Nephron progenitor cell (in vitro differentiated cells): ENCODE measurements around the gene ZP1.

Experiments
- DNase-seq: peaks from one replicate; pipeline ENCODE4 v3.0.0; 2021
- H3K27ac Mint-ChIP-seq: 2 replicates; pipeline ENCODE4 v1.8.0; 2021; ENCODE audit warnings: mild to moderate bottlenecking, moderate library complexity, mixed read lengths
- H3K27me3 Mint-ChIP-seq: 2 replicates; pipeline ENCODE4 v1.8.0; 2021; ENCODE audit warnings: mild to moderate bottlenecking, low read depth, mixed read lengths; ENCODE audit not compliant: poor library complexity
- H3K36me3 Mint-ChIP-seq: 2 replicates; pipeline ENCODE4 v1.8.0; 2021; ENCODE audit warnings: low read depth, mixed read lengths
- H3K4me1 Mint-ChIP-seq: 2 replicates; pipeline ENCODE4 v1.8.0; 2021; ENCODE audit warnings: mixed read lengths
- H3K4me3 Mint-ChIP-seq: 2 replicates; pipeline ENCODE4 v1.8.0; 2021; ENCODE audit warnings: mild to moderate bottlenecking, moderate library complexity, mixed read lengths
- H3K9me3 Mint-ChIP-seq: 2 replicates; pipeline ENCODE4 v1.8.0; 2021; ENCODE audit warnings: mild to moderate bottlenecking, moderate library complexity, mixed read lengths
- TF ChIP-seq, protein P1 (sequence below): fragments of 200-600 bp; sonication (generic); IDR thresholded peaks from 2 replicates; pipeline ENCODE4 v1.5.0; 2021; ENCODE audit warnings: antibody characterized with exemption

ZP1 gene

DNA sequence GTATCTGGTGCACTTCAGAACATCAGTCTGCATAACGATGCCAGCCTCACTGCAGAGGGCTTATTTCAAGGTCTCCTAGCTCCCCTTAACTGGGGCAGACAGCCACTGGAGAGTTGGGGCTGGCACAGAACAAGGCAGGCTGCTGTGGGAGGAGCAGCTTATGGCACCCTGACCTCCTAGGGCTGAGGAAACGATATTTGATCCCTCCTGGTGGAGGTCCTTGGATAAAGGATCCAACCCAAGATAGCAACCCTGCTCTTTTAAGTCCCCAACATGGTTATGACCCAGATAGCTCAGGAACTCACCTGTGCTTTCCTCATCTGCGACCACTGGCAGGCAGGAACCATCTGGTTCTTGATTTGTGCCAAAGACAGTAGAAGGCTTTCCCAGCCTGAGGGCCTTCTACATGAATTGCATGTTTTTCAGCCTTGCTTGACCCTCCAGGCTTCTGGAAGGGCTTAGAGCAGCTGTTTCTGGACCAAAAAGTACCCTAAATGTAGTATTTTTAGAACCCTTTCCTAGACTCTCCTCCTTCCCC, 49.4 kb downstream of the ZP1 start:
- peaks cover 4% of the 10 kb centered on the region for H3K27me3 Mint-ChIP-seq
- no peak overlapping the region for H3K27ac Mint-ChIP-seq
- TF ChIP-seq, protein P1, sequence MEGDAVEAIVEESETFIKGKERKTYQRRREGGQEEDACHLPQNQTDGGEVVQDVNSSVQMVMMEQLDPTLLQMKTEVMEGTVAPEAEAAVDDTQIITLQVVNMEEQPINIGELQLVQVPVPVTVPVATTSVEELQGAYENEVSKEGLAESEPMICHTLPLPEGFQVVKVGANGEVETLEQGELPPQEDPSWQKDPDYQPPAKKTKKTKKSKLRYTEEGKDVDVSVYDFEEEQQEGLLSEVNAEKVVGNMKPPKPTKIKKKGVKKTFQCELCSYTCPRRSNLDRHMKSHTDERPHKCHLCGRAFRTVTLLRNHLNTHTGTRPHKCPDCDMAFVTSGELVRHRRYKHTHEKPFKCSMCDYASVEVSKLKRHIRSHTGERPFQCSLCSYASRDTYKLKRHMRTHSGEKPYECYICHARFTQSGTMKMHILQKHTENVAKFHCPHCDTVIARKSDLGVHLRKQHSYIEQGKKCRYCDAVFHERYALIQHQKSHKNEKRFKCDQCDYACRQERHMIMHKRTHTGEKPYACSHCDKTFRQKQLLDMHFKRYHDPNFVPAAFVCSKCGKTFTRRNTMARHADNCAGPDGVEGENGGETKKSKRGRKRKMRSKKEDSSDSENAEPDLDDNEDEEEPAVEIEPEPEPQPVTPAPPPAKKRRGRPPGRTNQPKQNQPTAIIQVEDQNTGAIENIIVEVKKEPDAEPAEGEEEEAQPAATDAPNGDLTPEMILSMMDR, result no peak
- no peaks in the 10 kb centered on the region for H3K9me3 Mint-ChIP-seq
- H3K4me1 Mint-ChIP-seq, result peaks cover 71% of the 10 kb centered on the region
- peak overlapping the region; percentile 38 for H3K4me3 Mint-ChIP-seq
- no peak for DNase-seq
- H3K36me3 Mint-ChIP-seq, result peaks cover 32% of the 10 kb centered on the region

DNA sequence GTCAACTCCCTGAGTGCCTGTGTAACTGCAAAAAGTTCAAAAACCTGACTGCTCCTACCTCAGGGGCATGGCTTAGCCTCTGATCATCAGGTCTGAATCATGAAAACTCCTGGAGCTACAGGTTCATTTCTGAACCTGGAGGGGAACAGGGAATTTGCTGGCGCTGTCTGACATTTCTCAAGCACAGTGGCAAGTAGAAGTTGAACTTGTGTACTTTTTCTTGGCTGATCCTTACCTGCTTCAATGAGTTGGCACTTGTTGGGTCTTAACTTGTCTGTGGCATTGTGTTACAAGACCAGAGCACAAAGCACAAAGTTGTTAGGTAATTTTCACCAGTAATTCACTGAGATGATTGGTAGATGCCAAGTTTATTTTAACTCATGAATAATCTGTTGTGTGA, 49.9 kb downstream of the ZP1 start:
- peaks cover 35% of the 10 kb centered on the region for H3K36me3 Mint-ChIP-seq
- no peaks in the 10 kb centered on the region for H3K9me3 Mint-ChIP-seq
- peaks cover 71% of the 10 kb centered on the region for H3K4me1 Mint-ChIP-seq
- peaks cover 5% of the 10 kb centered on the region for H3K27me3 Mint-ChIP-seq
- no peak for DNase-seq
- no peak overlapping the region for H3K4me3 Mint-ChIP-seq
- H3K27ac Mint-ChIP-seq, result no peak overlapping the region
- TF ChIP-seq, protein P1, result no peak

- H3K27ac Mint-ChIP-seq, result no peak overlapping the region
- DNase-seq, result no peak
Observed at GRCh38 chr11:60918251-60918938, 51.1 kb downstream of the ZP1 start.

GRCh38 chr11:60918939-60919265, 51.6 kb downstream of the ZP1 start:
- peaks cover 8% of the 10 kb centered on the region for H3K27me3 Mint-ChIP-seq
- peaks cover 67% of the 10 kb centered on the region for H3K4me1 Mint-ChIP-seq
- H3K9me3 Mint-ChIP-seq, result no peaks in the 10 kb centered on the region
- TF ChIP-seq, protein P1, result no peak
- H3K4me3 Mint-ChIP-seq, result no peak overlapping the region
- H3K27ac Mint-ChIP-seq, result no peak overlapping the region
- peaks cover 39% of the 10 kb centered on the region for H3K36me3 Mint-ChIP-seq
- no peak for DNase-seq

More at GRCh38 chr11:60918251-60918938, 51.1 kb downstream of the ZP1 start:
- Mint-ChIP-seq H3K4me3 (no peak overlapping the region), H3K27me3 (peaks cover 8% of the 10 kb centered on the region), H3K36me3 (peaks cover 39% of the 10 kb centered on the region), H3K9me3 (no peaks in the 10 kb centered on the region), H3K4me1 (peaks cover 69% of the 10 kb centered on the region)
- TF ChIP-seq, protein P1, result no peak

DNA sequence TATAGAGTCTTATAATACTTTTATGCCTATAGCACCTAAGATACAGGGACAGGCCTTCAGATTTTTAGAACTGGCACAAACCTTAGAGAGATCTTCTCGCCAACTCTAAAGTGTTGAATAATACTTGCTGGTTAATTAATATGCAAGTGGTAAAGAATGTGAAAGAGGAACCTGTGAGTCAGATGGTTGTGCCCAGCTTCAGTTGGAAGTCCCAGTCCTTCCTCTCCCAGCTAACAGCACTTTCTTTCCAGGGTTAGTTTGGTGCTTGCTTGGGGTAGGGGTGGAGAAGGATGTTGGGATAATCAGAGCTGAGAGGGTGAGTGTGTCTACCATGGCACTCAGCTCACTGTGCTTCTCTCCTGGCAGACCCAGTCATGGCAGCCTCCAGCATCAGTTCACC, 52.0 kb downstream of the ZP1 start:
- H3K27ac Mint-ChIP-seq, result no peak overlapping the region
- H3K27me3 Mint-ChIP-seq, result peaks cover 8% of the 10 kb centered on the region

More for the DNA sequence above, 52.0 kb downstream of the ZP1 start:
- no peak for DNase-seq
- H3K36me3 Mint-ChIP-seq, result peaks cover 39% of the 10 kb centered on the region
- peaks cover 66% of the 10 kb centered on the region for H3K4me1 Mint-ChIP-seq
- TF ChIP-seq, protein P1, result no peak
- H3K9me3 Mint-ChIP-seq, result no peaks in the 10 kb centered on the region
- no peak overlapping the region for H3K4me3 Mint-ChIP-seq
